Measurements from ENCODE around the gene IFNAR1.

- TF ChIP-seq EZH2 (IDR thresholded peaks at IDR 0.05; ENCODE audit: insufficient read depth, poor library complexity, severe bottlenecking): no peak
- TF ChIP-seq EZH2phosphoT487 (IDR thresholded peaks at IDR 0.05; ENCODE audit: insufficient read depth, low read depth): no peak
These were observed 45.4 kb upstream of the IFNAR1 start for GRCh38 chr21:33279330-33279820.
